ENCODE data around the gene PRRT3.

GRCh38 chr3:9899289-9899791 lies 52.9 kb downstream of the PRRT3 start:
- TF ChIP-seq, protein P1, sequence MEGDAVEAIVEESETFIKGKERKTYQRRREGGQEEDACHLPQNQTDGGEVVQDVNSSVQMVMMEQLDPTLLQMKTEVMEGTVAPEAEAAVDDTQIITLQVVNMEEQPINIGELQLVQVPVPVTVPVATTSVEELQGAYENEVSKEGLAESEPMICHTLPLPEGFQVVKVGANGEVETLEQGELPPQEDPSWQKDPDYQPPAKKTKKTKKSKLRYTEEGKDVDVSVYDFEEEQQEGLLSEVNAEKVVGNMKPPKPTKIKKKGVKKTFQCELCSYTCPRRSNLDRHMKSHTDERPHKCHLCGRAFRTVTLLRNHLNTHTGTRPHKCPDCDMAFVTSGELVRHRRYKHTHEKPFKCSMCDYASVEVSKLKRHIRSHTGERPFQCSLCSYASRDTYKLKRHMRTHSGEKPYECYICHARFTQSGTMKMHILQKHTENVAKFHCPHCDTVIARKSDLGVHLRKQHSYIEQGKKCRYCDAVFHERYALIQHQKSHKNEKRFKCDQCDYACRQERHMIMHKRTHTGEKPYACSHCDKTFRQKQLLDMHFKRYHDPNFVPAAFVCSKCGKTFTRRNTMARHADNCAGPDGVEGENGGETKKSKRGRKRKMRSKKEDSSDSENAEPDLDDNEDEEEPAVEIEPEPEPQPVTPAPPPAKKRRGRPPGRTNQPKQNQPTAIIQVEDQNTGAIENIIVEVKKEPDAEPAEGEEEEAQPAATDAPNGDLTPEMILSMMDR (CRISPR knock-in tag; IDR thresholded peaks at IDR 0.05) = no peak
- TF ChIP-seq, protein P2, sequence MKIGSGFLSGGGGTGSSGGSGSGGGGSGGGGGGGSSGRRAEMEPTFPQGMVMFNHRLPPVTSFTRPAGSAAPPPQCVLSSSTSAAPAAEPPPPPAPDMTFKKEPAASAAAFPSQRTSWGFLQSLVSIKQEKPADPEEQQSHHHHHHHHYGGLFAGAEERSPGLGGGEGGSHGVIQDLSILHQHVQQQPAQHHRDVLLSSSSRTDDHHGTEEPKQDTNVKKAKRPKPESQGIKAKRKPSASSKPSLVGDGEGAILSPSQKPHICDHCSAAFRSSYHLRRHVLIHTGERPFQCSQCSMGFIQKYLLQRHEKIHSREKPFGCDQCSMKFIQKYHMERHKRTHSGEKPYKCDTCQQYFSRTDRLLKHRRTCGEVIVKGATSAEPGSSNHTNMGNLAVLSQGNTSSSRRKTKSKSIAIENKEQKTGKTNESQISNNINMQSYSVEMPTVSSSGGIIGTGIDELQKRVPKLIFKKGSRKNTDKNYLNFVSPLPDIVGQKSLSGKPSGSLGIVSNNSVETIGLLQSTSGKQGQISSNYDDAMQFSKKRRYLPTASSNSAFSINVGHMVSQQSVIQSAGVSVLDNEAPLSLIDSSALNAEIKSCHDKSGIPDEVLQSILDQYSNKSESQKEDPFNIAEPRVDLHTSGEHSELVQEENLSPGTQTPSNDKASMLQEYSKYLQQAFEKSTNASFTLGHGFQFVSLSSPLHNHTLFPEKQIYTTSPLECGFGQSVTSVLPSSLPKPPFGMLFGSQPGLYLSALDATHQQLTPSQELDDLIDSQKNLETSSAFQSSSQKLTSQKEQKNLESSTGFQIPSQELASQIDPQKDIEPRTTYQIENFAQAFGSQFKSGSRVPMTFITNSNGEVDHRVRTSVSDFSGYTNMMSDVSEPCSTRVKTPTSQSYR (CRISPR knock-in tag; IDR thresholded peaks at IDR 0.05; ENCODE audit: borderline replicate concordance) = no peak
- TF ChIP-seq NFE2L1 (CRISPR knock-in tag; IDR thresholded peaks at IDR 0.05; ENCODE audit: borderline replicate concordance) = no peak
- no peak for TF ChIP-seq HOMEZ (CRISPR knock-in tag; IDR thresholded peaks at IDR 0.05; ENCODE audit: low read depth)
- TF ChIP-seq POLR2A (IDR thresholded peaks at IDR 0.05; ENCODE audit: insufficient read depth in 1 of 2, low read depth in 2 of 2, low read length in 2 of 2) = no peak
- TF ChIP-seq JUNB (CRISPR knock-in tag; IDR thresholded peaks at IDR 0.05; ENCODE audit: borderline replicate concordance) = no peak
- TF ChIP-seq PRPF4 (IDR thresholded peaks at IDR 0.05; ENCODE audit: low read depth, low read length, poor library complexity, severe bottlenecking) = no peak
- no peak for TF ChIP-seq BRCA1 (CRISPR knock-in tag; IDR thresholded peaks at IDR 0.05)
- TF ChIP-seq, protein P3, sequence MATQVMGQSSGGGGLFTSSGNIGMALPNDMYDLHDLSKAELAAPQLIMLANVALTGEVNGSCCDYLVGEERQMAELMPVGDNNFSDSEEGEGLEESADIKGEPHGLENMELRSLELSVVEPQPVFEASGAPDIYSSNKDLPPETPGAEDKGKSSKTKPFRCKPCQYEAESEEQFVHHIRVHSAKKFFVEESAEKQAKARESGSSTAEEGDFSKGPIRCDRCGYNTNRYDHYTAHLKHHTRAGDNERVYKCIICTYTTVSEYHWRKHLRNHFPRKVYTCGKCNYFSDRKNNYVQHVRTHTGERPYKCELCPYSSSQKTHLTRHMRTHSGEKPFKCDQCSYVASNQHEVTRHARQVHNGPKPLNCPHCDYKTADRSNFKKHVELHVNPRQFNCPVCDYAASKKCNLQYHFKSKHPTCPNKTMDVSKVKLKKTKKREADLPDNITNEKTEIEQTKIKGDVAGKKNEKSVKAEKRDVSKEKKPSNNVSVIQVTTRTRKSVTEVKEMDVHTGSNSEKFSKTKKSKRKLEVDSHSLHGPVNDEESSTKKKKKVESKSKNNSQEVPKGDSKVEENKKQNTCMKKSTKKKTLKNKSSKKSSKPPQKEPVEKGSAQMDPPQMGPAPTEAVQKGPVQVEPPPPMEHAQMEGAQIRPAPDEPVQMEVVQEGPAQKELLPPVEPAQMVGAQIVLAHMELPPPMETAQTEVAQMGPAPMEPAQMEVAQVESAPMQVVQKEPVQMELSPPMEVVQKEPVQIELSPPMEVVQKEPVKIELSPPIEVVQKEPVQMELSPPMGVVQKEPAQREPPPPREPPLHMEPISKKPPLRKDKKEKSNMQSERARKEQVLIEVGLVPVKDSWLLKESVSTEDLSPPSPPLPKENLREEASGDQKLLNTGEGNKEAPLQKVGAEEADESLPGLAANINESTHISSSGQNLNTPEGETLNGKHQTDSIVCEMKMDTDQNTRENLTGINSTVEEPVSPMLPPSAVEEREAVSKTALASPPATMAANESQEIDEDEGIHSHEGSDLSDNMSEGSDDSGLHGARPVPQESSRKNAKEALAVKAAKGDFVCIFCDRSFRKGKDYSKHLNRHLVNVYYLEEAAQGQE (IDR thresholded peaks at IDR 0.05; ENCODE audit: borderline replicate concordance in 1 of 2, low read depth in 1 of 2, low read length in 2 of 2) = no peak
- TF ChIP-seq ZBTB34 (CRISPR knock-in tag; IDR thresholded peaks at IDR 0.05) = no peak

All from HepG2 (cell line).